Measurements from ENCODE around the gene ILF2.
A peak's percentile ranks its signal among the peaks of the same experiment; 100 is the strongest.
"Not testable (repeated sequence)": the region's sequence is repeated elsewhere in the genome, so short reads cannot be mapped to it uniquely, and the experiment has no call there.

Gene ILF2

GRCh38 chr1:153669606-153670005 lies 1.2 kb downstream of the ILF2 start:
- no peak for DNase-seq (ENCODE audit: low read depth, low spot score)
- TF ChIP-seq CTCF (IDR thresholded peaks at IDR 0.05; ENCODE audit: low read depth, low read length) = no peak
- in situ Hi-C loops (cut with HindIII; ENCODE audit: low sequenced_read_pairs) = no loop called here
- peak overlapping the region; percentile 99 for H3K4me3 ChIP-seq (ENCODE audit: low read depth, low read length)

GRCh38 chr1:153668672-153669071 lies 2.1 kb downstream of the ILF2 start:
- DNase-seq (ENCODE audit: low read depth, low spot score); in situ Hi-C loops (cut with HindIII; ENCODE audit: low sequenced_read_pairs); H3K4me3 ChIP-seq (ENCODE audit: low read depth, low read length): not testable (repeated sequence)

GRCh38 chr1:153667439-153667838 lies 3.4 kb downstream of the ILF2 start:
- no peak for DNase-seq (ENCODE audit: low read depth, low spot score)
- no peak for TF ChIP-seq CTCF (IDR thresholded peaks at IDR 0.05; ENCODE audit: low read depth, low read length)
- no peak overlapping the region for H3K4me3 ChIP-seq (ENCODE audit: low read depth, low read length)
- in situ Hi-C loops (cut with HindIII; ENCODE audit: low sequenced_read_pairs) = no loop called here

GRCh38 chr1:153663211-153663610 lies 7.6 kb downstream of the ILF2 start:
- in situ Hi-C loops (cut with HindIII; ENCODE audit: low sequenced_read_pairs) = no loop called here
- DNase-seq (ENCODE audit: low read depth, low spot score) = no peak
- no peak for TF ChIP-seq CTCF (IDR thresholded peaks at IDR 0.05; ENCODE audit: low read depth, low read length)
- no peak overlapping the region for H3K4me3 ChIP-seq (ENCODE audit: low read depth, low read length)

GRCh38 chr1:153662269-153662668 lies 8.5 kb downstream of the ILF2 start:
- in situ Hi-C loops (cut with HindIII; ENCODE audit: low sequenced_read_pairs) = no loop called here
- no peak overlapping the region for H3K4me3 ChIP-seq (ENCODE audit: low read depth, low read length)
- no peak for TF ChIP-seq CTCF (IDR thresholded peaks at IDR 0.05; ENCODE audit: low read depth, low read length)
- DNase-seq (ENCODE audit: low read depth, low spot score) = no peak

- DNase-seq (ENCODE audit: low read depth, low spot score) = peak; percentile 67
- H3K4me3 ChIP-seq (ENCODE audit: low read depth, low read length) = no peak overlapping the region
- in situ Hi-C loops (cut with HindIII; ENCODE audit: low sequenced_read_pairs) = no loop called here
- TF ChIP-seq CTCF (IDR thresholded peaks at IDR 0.05; ENCODE audit: low read depth, low read length) = no peak
Observed at GRCh38 chr1:153661111-153661708, 9.6 kb downstream of the ILF2 start.

GRCh38 chr1:153659656-153660055 lies 11.1 kb downstream of the ILF2 start:
- no peak for TF ChIP-seq CTCF (IDR thresholded peaks at IDR 0.05; ENCODE audit: low read depth, low read length)
- H3K4me3 ChIP-seq (ENCODE audit: low read depth, low read length) = peak overlapping the region; percentile 70
- no peak for DNase-seq (ENCODE audit: low read depth, low spot score)
- in situ Hi-C loops (cut with HindIII; ENCODE audit: low sequenced_read_pairs) = no loop called here

Data from astrocyte of the spinal cord (primary cell).